Heart left ventricle (tissue), 13 donors: ENCODE results near the gene NTM.

Experiments used
- POLR2A ChIP-seq, 2 donors: fragments of 450-650 bp; IDR thresholded peaks; one replicate each; pipeline ENCODE4 v1.6.1; 2017; ENCODE audit warnings: antibody characterized with exemption in 2 of 2, mild to moderate bottlenecking in 2 of 2, moderate library complexity in 2 of 2
- TF ChIP-seq, protein P1 (sequence below), 12 donors: fragments of 200-600 bp; sonication (generic) in 4 of 12; IDR thresholded peaks; one replicate each; pipeline versions ENCODE4 v1.5.0 to v1.8.0; 2018 to 2022; ENCODE audit warnings: antibody characterized with exemption in 12 of 12, mild to moderate bottlenecking in 5 of 12
- donor health status: ischemic (EF 13 %, LVEDD 7.1; RV severe dilation, severe dysfunction).
- donor health status: DM: no; HTN: yes; CAD: no.
- donor health status: DM: no; HTN: no; CAD: no.
- donor health status: ischemic (EF 25% LVEDD 6.9; RV normal size, moderate dysfunction).
- donor health status: ischemic (EF 25% LVEDD 5.7; RV mildly dilated, moderate dysfunction).
- donor health status: ischemic (EF 35%, LVEDD 5.7; RV mildly dilated, moderate dysfunction).
- donor health status: nonischemic (EF 11% LVEDD 7.7; RV severe dilation, severe dysfunction).
- donor health status: DM: yes; HTN: yes; CAD: no.
- donor health status: PGD.
- donor health status: ischemic (EF 29% LVEDD 5.4; RV normal size, mild dysfunction).
- donor health status: nonischemic (EF 23%, LVEDD 6.1; RV moderate dilation, normal function).

DNA sequence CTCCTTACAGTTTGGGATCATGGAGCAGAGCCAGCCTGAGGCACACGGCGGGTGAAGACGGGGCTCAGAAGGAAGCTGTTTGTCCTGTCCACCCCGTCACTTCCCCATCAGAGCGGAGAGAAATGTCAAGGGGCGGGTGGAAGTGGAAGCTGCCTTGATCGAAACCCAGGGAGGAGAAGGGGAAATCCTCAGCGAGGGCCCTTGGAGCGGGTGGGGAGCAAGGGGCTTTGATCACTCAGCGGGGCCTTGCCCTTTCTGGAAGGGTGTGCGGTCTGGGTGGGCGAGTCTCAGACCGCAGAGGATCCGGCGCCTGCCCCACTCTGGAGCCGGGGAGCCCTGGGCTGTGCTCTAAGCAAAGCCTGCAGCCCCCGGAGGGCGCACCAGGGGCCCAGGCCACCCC is 320.4 kb downstream of the NTM start:
- TF ChIP-seq POLR2A (IDR thresholded peaks at IDR 0.05) = no peak
- TF ChIP-seq, protein P1, sequence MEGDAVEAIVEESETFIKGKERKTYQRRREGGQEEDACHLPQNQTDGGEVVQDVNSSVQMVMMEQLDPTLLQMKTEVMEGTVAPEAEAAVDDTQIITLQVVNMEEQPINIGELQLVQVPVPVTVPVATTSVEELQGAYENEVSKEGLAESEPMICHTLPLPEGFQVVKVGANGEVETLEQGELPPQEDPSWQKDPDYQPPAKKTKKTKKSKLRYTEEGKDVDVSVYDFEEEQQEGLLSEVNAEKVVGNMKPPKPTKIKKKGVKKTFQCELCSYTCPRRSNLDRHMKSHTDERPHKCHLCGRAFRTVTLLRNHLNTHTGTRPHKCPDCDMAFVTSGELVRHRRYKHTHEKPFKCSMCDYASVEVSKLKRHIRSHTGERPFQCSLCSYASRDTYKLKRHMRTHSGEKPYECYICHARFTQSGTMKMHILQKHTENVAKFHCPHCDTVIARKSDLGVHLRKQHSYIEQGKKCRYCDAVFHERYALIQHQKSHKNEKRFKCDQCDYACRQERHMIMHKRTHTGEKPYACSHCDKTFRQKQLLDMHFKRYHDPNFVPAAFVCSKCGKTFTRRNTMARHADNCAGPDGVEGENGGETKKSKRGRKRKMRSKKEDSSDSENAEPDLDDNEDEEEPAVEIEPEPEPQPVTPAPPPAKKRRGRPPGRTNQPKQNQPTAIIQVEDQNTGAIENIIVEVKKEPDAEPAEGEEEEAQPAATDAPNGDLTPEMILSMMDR (IDR thresholded peaks at IDR 0.05) = no peak
